Activated CD4-positive, alpha-beta T cell treated with anti-CD3 and anti-CD28 coated beads, Interleukin-2, amount 50 U/mL, for 1 hour (primary cell): ENCODE results near the gene NEU2.
"Not testable (repeated sequence)": the region's sequence is repeated elsewhere in the genome, so short reads cannot be mapped to it uniquely, and the experiment has no call there.

Source experiments
- DNase-seq: peaks from one replicate; pipeline ENCODE4 v3.0.0-alpha.2; 2020

Gene NEU2

DNA sequence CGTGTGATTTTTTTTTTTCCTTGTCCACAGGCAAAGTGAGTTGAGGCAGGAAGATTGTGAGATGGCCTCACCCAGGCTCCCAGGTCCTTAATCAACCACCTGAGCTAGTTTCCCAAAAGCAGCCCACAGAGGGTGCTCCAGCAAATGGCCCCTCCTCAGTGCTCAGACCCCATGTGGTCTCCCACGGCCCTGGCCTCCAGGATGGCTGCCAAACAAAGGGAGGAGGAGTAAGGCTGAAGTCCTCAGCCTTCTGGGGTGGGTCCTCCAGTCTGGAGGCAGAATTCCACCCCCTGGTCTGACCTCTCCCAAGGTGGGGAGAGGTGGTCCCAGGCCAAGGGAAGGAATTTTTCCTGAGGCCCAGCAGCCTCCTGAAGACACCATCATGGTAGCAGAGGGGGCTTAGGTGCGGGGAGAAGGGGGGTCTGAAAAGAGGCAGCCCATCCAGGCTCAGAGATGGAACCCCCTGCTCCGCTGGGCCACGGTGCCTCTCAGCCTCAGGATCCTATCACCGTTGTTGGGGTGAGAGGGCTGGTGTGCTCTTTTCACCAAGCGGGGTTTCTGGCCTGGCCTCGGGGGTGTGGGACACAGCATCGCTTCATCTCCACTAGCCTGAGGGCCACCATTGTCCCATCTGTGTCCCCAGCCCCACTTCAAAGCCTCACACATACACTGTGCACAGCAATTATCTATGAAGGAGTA lies 21.8 kb upstream of the NEU2 start:
- no peak for DNase-seq

DNA sequence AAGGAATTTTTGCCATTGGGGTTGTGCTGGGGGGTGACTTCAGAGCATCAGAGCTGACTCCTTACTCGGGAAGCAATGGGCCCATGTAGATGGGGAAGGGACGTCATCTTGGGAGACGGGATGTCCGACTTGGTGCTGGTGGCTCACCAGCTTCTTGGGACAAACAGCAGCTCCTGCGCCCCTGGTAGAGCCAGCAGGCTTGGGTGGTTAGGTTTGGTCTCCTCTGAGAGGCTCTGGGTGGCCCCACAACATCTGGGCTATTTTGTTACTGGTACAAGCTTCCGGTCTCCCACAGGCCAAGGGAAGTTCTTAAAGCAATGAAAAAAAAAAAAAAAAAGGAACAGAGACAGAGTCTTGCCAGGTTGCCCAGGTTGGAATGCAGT lies 21.2 kb upstream of the NEU2 start:
- no peak for DNase-seq

DNA sequence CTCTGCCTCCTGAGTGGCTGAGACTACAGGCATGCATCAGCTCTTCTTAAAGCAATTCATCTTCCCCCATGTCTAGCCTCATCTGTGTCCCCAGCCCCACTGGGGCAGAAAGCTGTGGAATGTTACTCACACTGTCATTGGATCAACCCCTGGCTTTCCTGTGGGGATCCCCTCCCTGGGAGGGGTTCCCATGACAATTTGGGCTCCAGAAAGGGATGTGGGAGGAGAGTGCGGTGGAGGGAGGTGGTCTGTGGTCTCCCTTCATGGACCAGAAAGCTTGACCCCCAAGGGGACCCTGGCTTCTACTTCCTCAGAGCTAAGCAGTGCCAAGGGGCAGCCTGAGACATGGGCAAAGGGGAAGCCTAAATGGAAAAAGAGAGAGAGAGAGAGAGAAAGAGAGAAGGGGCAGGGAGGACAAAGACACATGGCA lies 20.8 kb upstream of the NEU2 start:
- DNase-seq, result no peak

DNA sequence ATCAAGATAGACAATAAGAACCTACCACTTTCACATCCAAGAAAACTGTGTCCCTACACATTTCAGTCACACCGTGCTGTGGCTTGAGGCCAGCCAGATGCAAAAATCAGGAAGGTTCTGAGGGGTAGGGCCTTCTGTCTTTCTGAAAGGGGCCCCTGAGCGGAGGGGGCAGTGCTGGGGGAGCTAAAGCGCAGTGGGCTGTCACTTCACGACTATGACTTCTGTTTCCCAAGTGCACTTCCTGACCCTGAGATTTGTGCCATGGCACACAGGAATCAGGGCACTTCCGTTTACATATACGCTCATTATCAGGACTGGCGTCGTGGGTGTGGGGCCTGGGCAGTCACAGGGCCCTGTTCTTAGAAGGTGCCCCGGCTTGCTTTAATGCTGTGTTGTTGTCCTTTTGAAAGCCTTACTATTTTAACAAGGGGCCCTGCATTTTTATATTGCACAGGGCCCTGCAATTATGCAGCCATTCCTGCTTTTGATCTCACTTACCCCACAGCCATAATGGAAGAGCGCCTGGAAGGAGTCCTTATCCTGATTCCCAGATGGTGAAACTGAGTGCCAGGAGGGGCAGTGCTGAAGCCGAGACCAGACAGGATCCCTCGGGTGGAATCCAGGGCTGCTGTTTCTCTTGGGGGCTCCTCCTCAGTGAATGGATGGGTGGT lies 20.0 kb upstream of the NEU2 start:
- no peak for DNase-seq

DNA sequence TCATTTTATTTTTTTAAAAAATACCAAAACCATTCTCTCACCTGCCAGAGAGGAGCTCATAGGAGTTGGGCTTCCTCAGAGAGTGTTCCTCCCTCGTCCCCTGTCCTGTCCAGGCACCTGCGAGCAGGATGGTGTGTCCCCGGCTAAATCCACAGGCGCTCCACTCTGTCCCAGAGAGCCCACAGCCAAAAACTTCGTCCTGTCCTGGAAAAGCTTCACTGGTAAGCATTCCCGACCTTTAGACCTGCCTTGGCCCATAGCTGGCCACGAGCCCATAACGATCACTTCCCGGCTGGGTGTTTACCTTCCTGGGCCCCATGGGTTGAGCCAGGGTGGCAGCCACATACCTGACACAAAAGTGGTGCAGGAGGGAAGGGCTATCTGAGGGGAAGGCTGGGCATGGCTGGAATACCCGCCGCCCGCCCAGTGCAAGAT lies 19.4 kb upstream of the NEU2 start, which contains the start of gene NGEF:
TSS of gene NGEF (minus strand) at position 230 of the 435 bp plus-strand sequence. CDS start 38,366 bp downstream, outside the sequence.
- DNase-seq, result no peak

DNA sequence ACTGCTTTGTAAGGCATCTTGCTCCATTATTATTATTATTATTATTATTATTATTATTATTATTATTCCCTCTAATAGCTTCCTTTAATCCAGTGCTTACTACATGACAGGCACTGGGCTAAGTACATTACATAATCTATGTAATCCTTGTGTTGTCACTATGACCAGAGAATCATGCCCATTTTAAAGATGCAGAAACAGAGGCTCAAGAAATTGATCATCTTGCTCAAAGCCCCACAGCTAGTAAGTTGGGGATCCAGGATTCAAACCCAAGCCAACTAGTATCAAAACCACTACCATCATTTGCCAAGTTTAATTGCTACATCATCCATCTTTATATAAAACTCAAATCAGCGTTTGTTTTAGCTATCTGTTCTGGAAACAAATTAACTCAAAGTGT lies 18.8 kb upstream of the NEU2 start:
- DNase-seq, result no peak

DNA sequence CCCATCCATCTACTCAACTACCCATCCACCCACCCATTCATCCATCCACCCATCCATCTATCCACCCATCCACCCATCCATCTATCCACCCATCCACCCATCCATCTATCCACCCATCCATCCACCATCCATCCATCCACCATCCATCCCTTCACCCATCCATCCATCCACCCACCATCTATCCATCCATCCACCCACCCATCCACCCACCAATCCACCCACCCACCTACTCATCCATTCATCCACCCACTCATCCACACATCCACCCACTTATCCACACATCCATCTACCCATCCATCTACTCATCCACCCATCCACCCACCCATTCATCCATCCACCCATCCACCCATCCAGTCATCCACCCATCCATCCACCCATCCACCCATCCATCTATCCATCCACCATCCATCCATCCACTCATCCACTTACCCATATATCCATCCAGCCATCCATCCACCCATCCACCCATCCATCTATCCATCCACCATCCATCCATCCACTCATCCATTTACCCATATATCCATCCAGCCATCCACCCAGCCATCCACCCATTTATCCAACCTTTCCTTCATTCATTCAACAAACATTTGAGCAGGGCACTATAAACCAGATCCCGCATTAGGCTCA lies 17.3 kb upstream of the NEU2 start:
- DNase-seq, result no peak

DNA sequence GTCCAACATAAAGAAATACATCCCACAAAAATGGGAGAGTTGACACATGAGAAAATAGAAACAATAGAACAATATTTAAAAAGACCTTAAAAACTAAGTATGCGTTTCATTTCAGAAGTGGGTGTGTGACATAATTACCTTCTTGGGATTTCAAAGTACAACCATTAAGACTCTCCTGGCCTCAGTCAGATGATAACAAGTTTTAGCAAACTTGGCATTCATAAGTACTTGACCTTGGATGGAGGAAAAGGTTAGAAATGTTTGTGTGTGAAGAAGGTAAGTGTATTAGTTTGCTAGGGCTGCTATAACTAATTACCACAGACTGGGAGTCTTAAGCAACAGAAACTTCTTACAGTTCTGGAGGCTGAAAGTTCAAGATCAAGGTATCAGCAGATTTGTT lies 14.5 kb upstream of the NEU2 start:
- DNase-seq, result no peak

DNA sequence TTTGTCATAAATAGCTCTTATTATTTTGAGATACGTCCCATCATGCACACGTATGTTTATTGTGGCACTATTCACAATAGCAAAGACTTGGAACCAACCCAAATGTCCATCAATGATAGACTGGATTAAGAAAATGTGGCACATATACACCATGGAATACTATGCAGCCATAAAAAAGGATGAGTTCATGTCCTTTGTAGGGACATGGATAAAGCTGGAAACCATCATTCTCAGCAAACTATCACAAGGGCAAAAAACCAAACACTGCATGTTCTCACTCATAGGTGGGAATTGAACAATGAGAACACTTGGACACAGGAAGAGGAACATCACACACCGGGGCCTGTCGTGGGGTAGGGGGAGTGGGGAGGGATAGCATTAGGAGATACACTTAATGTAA lies 12.9 kb upstream of the NEU2 start:
- DNase-seq, result not testable (repeated sequence)

DNA sequence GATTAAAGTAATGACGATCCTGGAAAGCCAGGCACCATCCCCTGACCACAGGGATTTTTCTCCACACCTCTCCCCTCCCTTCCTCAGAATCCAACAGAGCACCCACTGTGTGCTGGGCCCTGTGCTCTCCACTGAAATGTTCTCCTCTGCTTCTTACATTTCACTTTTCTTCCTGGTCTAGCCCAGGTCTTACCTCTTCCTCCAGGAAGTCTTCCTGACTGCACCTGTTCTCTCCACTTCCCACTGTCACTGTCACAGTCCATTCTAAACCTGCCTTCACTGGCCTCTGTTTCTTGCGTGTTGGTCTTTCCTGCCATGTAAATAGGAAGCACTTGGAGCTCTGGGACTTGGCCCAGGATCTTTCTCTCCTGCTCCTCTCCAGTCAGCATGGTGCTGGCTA lies 12.0 kb upstream of the NEU2 start:
- no peak for DNase-seq

DNA sequence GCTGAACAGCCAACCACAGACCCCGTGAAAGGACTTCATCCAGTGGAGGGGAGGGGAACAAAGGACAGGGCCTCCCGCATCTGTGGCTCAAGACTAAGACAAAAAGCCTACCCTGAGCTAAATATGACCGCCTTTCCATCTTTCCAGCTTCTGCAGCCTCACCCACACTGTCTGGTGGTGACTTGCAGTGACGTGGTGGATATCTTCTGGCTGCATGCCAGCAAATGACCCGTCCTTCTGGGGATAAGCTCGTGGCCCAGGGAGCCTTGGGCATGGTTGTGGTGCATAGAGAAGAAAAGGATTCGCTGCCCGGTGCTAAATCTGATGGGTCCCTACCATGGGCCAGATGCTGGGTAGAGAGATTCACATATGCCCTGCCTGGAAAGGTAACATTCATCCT lies 10.7 kb upstream of the NEU2 start:
- DNase-seq, result no peak

DNA sequence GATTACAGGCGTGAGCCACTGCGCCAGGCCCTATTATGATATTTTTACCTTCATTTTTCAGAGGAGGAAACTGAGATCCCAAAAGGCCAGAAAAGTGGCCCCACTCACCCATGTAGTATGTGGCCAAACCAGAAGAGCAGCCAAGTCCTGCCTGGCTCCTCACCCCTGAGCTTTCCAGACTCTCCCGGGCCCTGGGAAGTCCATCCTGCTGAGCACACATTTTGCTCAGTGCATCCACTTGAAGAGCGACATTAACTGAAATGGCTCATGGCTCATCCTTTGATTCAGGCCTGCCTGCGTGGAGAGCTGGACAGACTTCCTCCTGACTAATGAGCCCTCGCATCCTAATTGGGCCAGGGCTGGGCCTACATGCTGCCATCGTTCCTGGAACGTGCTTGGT lies 9.9 kb upstream of the NEU2 start:
- no peak for DNase-seq

DNA sequence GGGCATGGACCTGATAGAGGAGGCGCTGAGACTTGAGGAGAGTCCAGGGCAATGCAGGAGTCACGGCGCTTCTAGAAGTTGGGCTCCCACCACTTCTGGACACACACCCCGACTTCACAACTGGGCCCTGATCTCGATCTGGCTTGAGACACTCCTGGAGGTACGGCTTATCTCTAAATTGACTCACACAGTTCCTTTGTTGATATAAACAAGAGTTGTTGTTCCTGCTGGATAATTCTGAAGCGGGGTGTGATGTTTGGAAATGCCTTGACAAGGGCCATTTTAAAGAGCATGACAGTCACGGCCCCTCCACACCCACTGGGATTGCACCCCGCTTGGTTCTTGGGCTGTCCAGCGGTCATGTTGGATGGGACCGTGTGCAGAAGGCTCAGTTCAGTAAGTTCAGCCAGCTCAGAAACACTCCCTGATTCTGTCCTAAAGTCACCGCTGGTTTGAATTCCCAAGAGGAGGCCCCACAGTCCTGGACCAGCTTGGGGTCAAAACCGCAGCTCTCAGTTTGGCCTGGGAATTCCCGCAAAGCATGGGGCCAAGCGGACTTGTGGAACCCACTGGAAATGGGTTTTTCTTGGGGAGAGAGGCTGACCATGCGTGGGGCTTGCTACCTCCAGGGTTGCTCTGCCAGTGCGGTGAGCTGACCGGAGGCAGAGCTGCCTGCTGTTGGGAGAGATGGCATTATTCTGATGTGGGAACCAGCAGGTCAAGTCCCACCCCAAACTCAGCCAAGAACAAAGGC lies 9.3 kb upstream of the NEU2 start:
- DNase-seq, result no peak

DNA sequence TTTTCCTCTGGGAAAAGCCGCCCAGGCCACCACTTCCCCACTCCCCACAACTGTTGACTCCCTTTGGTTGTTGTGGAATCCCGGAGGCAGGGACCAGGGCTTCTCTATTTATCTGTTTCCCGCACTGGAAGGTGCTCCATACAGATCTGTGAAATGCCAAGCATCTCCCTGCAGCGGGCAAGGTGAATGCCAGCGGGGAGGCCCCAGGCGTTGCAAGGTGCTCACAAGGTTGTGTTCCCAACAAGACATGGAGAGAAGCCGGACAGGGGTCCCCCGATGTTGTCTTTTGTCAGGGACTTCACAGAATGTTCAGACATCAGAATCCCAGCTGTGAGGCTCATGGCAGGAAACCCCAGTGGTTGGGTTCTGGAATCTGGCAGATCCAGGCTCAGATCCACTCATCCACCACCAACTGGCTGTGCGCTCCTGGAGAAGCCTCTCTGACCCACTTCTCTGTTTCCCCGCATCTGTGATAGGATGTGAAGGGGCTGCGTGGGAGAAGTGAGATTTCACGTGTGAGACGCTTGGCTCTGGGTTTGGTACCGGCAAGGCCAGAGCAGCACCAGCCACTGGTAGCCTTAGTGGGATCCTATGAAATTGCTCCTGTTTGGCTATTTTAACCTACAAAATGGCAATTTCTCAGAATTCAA lies 8.6 kb upstream of the NEU2 start:
- no peak for DNase-seq

DNA sequence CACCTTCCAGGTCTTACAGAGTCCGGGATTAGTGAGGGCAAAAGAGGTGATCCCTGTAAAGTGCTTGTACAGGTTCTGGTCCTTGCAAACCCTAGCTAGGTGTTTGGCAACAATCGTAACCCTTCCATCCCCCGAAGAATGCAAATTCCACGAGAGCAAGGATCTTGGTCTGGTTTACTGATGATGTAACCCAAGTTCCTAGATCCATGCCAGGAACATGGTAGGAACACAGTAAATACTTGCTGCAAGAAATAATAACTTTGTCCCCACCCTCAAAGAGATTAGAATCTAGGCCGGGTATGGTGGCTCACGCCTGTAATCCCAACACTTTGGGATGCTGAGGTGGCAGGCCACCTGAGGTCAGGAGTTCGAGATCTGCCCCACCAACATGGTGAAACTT lies 6.8 kb upstream of the NEU2 start:
- no peak for DNase-seq

DNA sequence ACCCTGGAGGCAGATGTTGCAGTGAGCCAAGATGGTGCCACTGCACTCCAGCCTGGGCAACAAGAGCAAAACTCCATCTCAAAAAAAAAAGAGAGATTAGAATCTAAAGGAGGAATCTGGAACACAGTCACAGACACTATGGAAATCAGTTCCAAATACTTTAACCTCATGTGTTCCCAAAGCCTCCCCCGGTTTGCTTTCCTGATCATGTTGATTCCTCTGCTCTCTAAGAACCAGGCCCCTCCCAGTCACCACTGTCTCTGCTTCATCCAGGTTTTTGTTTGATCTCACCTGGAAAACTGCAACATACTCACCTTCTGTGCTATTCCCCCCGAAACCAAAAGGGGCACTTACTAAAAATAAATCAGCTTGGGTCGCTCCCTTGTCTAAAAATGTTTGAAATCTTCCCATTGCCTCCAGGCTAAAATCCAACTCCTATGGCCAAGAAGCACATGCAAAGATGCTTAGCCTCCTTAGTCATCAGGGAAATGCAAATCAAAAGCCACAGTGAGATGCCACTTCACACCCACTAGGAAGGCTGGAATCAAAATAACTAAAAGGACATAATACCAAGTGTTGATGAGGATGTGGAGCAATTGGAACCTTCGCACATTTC lies 6.2 kb upstream of the NEU2 start:
- no peak for DNase-seq

DNA sequence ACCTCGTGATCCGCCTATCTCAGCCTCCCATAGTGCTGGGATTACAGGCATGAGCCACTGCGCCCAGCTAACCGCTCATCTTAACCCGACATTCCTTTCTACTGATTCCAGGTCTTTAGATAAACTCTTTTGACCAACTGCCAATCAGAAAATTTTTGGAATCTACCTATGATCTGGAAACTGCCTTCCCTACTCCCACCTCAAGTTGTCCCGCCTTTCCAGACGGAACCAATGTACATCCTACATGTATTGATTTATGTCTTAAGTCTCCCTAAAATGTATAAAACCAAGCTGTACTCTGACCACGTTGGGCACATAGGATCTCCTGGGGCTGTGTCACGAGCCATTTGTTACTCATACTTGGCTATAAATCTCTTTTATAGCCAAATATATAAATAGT lies 3.2 kb upstream of the NEU2 start:
- DNase-seq, result no peak

DNA sequence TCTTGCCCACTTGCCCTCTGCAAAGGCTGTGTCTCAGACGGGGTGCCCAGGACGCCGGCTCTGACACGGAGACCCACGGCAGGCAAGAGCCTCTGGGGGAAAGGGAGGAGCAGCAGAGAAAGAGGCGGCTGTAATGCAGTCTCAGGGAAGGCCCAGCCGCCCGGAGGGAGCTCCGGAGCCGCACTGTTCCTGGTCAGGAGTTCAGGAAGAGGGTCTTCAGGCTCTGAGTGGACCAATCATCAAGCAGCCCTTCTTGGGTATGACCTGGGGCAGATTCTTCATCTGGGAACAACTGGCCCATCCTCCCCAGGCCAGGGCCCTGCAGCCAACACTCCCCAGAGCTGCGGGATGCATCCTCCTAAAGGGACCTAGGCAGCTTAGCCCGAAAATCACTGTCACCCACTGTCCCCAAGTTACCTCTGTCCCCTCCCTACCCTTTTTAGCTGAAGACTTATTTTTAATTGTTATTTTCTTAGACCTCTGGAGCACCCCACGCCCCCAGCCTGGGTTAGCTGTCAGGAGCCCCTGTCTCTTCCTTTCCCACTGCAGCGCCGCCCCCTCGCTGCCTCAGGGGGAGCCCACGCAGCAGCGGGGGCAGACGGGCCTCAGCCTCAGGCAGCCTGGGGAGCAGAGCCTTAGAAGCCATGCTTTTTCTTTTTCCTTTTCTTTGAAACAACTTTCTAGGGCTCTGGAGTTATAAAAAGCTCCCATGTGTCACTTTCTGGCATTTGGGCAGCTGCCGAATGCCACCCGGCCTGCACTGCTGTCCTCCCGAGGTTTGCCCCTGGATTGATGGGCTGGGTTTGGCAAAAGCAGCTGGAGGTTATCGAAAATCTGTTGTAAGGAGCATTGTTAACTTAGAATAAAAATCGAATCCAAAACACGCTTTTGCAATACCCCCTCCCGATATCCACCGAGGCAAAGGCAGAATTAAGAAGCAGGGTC lies 644 bp upstream of the NEU2 start:
- no peak for DNase-seq

DNA sequence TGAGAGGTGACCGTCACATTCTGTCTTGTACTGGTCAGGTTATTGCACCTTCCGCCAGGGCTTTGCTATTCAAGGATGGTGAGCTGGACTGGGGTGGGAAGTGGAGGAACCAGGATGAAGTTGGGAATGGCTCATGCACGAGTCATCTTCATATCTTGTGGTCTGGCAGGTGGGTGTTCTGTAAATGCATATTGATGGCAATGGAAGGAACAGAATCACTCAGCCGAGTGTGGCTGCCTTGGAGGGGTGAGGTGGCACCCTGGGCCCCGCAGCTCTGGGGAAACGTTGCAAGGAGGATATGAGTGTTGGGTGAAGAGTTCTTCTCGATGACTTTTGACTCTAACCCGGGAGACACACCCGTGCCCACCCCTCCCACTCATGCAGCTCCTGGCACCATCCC lies 1.2 kb downstream of the NEU2 start:
- no peak for DNase-seq

DNA sequence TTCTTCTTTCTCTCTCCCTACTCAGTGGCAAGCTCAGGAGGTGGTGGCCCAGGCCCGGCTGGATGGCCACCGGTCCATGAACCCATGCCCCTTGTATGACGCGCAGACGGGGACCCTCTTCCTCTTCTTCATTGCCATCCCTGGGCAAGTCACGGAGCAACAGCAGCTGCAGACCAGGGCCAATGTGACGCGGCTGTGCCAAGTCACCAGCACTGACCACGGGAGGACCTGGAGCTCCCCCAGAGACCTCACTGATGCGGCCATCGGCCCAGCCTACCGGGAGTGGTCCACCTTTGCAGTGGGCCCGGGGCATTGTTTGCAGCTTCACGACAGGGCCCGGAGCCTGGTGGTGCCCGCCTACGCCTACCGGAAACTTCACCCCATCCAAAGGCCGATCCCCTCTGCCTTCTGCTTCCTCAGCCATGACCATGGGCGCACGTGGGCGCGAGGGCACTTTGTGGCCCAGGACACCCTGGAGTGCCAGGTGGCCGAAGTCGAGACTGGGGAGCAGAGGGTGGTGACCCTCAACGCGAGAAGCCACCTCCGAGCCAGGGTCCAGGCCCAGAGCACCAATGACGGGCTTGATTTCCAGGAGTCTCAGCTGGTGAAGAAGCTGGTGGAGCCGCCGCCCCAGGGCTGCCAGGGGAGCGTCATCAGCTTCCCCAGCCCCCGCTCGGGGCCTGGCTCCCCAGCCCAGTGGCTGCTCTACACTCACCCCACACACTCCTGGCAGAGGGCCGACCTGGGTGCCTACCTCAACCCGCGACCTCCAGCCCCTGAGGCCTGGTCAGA lies 1.8 kb downstream of the NEU2 start:
- DNase-seq, result no peak
